ENCODE measurements around the gene ADH7.
"Not testable (repeated sequence)": the region's sequence is repeated elsewhere in the genome, so short reads cannot be mapped to it uniquely, and the experiment has no call there.

Gene ADH7

DNA sequence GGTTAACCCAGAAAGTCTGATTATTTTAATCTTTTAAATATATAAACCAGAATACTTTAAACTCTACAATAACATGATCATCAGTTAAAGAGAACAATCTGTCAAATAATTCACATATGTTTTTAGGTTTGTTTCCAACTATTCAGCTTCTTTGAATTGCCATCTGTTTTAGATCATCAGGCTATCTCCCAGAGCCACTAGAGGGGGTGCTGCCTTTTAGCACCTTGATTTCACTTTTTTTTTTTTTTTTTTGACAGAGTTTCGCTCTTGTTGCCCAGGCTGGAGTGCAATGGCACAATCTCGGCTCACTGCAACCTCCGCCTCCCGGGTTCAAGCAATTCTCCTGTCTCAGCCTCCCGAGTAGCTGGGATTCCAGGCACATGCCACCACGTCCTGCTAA, 57.8 kb downstream of the ADH7 start:
- not testable (repeated sequence) for H3K4me1 ChIP-seq (ENCODE audit: low read length); H3K27ac ChIP-seq (ENCODE audit: low read length); H3K36me3 ChIP-seq (replicated peaks; ENCODE audit: low read depth, low read length); H3K4me3 ChIP-seq (ENCODE audit: low read length); H3K79me2 ChIP-seq (ENCODE audit: low read length); H4K20me1 ChIP-seq (ENCODE audit: insufficient read depth, low read length); H3K27me3 ChIP-seq (ENCODE audit: low read depth, low read length); H3K9ac ChIP-seq (ENCODE audit: low read length); H3K4me2 ChIP-seq (ENCODE audit: low read length); H3K9me3 ChIP-seq (ENCODE audit: insufficient read depth, low read length)
- peak overlapping the region; percentile 52; the same call in 1 of the 2 replicates for H2AFZ ChIP-seq (ENCODE audit: low read depth, low read length)
- TF ChIP-seq, protein P1, sequence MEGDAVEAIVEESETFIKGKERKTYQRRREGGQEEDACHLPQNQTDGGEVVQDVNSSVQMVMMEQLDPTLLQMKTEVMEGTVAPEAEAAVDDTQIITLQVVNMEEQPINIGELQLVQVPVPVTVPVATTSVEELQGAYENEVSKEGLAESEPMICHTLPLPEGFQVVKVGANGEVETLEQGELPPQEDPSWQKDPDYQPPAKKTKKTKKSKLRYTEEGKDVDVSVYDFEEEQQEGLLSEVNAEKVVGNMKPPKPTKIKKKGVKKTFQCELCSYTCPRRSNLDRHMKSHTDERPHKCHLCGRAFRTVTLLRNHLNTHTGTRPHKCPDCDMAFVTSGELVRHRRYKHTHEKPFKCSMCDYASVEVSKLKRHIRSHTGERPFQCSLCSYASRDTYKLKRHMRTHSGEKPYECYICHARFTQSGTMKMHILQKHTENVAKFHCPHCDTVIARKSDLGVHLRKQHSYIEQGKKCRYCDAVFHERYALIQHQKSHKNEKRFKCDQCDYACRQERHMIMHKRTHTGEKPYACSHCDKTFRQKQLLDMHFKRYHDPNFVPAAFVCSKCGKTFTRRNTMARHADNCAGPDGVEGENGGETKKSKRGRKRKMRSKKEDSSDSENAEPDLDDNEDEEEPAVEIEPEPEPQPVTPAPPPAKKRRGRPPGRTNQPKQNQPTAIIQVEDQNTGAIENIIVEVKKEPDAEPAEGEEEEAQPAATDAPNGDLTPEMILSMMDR (IDR thresholded peaks at IDR 0.05; ENCODE audit: low read depth, low read length) = peak; percentile 22; the same call in 1 of the 2 replicates

DNA sequence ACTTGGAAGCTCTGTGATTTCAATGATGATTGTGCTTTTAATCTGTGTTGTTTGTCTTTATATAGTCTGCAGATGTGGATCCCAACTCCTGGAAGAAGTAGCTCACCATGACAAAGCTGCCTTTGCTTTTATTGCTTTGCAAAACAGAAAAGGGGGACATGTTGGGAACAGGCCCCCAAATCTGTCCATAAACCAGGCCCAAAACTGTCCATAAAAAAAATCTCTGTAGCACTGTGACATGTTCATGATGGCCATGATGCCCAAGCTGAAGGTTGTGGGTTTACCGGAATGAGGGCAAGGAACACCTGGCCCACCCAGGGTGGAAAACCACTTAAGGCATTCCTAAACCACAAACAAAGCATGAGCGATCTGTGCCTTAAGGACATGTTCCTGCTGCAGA, 62.7 kb downstream of the ADH7 start:
- H3K27ac ChIP-seq (ENCODE audit: low read length); H2AFZ ChIP-seq (ENCODE audit: low read depth, low read length); H3K9me3 ChIP-seq (ENCODE audit: insufficient read depth, low read length); H3K9ac ChIP-seq (ENCODE audit: low read length); H3K4me1 ChIP-seq (ENCODE audit: low read length); H3K79me2 ChIP-seq (ENCODE audit: low read length); H3K36me3 ChIP-seq (replicated peaks; ENCODE audit: low read depth, low read length); H3K4me2 ChIP-seq (ENCODE audit: low read length); H3K27me3 ChIP-seq (ENCODE audit: low read depth, low read length); H4K20me1 ChIP-seq (ENCODE audit: insufficient read depth, low read length); H3K4me3 ChIP-seq (ENCODE audit: low read length): not testable (repeated sequence)

DNA sequence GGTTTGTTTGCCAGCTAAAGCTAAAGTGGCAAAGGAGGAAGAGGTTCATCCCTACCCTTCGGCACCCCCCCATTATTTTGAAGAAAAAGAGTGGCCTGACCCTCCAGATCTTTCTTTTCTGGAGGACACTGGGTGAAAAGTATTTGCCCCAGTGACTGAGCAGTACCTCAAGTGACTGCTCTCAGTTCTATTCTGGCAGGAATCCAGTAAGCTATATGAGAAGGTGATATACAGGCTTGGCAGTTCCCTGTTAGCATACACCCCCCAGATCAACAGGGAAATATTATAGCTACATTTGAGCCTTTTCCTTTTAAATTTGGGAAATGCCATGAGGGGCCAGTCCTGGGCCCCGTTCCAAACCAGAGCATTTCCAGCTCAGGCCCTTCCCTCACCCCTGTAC, 67.3 kb downstream of the ADH7 start:
- not testable (repeated sequence) for H3K27ac ChIP-seq (ENCODE audit: low read length); H3K9ac ChIP-seq (ENCODE audit: low read length); H3K27me3 ChIP-seq (ENCODE audit: low read depth, low read length); H3K4me1 ChIP-seq (ENCODE audit: low read length); H3K36me3 ChIP-seq (replicated peaks; ENCODE audit: low read depth, low read length); H3K9me3 ChIP-seq (ENCODE audit: insufficient read depth, low read length); H3K4me3 ChIP-seq (ENCODE audit: low read length); H3K4me2 ChIP-seq (ENCODE audit: low read length); H2AFZ ChIP-seq (ENCODE audit: low read depth, low read length); H3K79me2 ChIP-seq (ENCODE audit: low read length); H4K20me1 ChIP-seq (ENCODE audit: insufficient read depth, low read length)

DNA sequence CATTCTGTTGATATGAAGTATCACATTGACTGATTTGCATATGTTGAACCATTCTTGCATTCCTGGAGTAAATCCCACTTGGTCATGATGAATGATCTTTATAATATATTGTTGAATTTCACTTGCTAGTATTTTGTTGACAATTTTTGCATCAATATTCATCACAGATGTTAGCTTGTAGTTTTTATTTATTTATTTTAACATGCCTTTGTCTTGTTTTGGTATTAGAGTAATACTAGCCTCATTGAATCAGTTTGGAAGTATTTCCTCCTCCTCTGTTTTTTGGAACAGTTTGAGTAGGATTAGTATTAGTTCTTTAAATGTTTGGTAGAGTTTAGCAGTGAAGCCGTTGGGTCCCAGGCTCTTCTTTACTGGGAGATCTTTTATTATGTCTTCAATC, 68.7 kb downstream of the ADH7 start:
- Histone ChIP-seq H3K4me2 (ENCODE audit: low read length) (no peak overlapping the region), H2AFZ (ENCODE audit: low read depth, low read length) (no peak overlapping the region), H4K20me1 (ENCODE audit: insufficient read depth, low read length) (no peaks in the 10 kb centered on the region), H3K36me3 (replicated peaks; ENCODE audit: low read depth, low read length) (no peaks in the 10 kb centered on the region), H3K27me3 (ENCODE audit: low read depth, low read length) (no peaks in the 10 kb centered on the region), H3K9me3 (ENCODE audit: insufficient read depth, low read length) (no peaks in the 10 kb centered on the region), H3K27ac (ENCODE audit: low read length) (no peak overlapping the region), H3K4me1 (ENCODE audit: low read length) (no peaks in the 10 kb centered on the region), H3K4me3 (ENCODE audit: low read length) (no peak overlapping the region), H3K9ac (ENCODE audit: low read length) (no peak overlapping the region), H3K79me2 (ENCODE audit: low read length) (no peaks in the 10 kb centered on the region)
- TF ChIP-seq, protein P1 (IDR thresholded peaks at IDR 0.05; ENCODE audit: low read depth, low read length) = no peak
- TF ChIP-seq EZH2phosphoT487 (IDR thresholded peaks at IDR 0.05; ENCODE audit: low read depth) = no peak

DNA sequence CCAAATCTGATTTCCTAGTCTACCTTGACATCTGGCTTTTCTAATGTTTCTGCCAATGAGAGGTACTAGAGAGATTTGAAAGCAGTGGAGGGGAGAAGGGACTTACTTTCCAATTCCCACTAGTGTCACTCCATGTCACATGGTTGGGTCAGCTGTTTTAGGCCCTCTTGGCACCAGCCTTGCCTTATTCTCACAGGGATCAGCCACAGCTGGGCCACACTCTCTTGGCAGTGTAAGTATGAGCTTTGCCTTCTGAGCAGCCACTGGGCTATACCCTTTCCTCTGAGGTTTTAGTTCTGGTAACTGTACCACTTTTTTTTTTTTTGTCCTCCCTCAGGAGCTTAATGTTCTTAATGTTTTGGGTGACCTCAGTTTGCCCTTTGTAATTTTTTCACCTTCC, 72.4 kb downstream of the ADH7 start:
- TF ChIP-seq, protein P1 (IDR thresholded peaks at IDR 0.05; ENCODE audit: low read depth, low read length) = no peak
- TF ChIP-seq EZH2phosphoT487 (IDR thresholded peaks at IDR 0.05; ENCODE audit: low read depth) = no peak
- Histone ChIP-seq H3K9me3 (ENCODE audit: insufficient read depth, low read length) (no peaks in the 10 kb centered on the region), H3K36me3 (replicated peaks; ENCODE audit: low read depth, low read length) (no peaks in the 10 kb centered on the region), H3K27me3 (ENCODE audit: low read depth, low read length) (no peaks in the 10 kb centered on the region), H3K4me2 (ENCODE audit: low read length) (no peak overlapping the region), H3K9ac (ENCODE audit: low read length) (no peak overlapping the region), H3K79me2 (ENCODE audit: low read length) (no peaks in the 10 kb centered on the region), H4K20me1 (ENCODE audit: insufficient read depth, low read length) (no peaks in the 10 kb centered on the region), H2AFZ (ENCODE audit: low read depth, low read length) (no peak overlapping the region), H3K4me3 (ENCODE audit: low read length) (no peak overlapping the region), H3K4me1 (ENCODE audit: low read length) (no peaks in the 10 kb centered on the region), H3K27ac (ENCODE audit: low read length) (no peak overlapping the region)

All from OCI-LY3 (cell line).